H9 (cell line): ENCODE data around the gene P3H2. TPM values are rescaled to one million over a fixed set of nuclear protein-coding genes. Genes with fewer than 3 reads are reported as not detected.
"Not testable (repeated sequence)": the region's sequence is repeated elsewhere in the genome, so short reads cannot be mapped to it uniquely, and the experiment has no call there.

Source experiments
- DNase-seq: peaks from one replicate; pipeline ENCODE4 v3.0.0-alpha.2; 2017
- H2AFZ ChIP-seq: one replicate; pipeline ENCODE4 v1.6.1; 2013; ENCODE audit warnings: mild to moderate bottlenecking, low read length, control low read depth, moderate library complexity
- H2AK5ac ChIP-seq: 2 replicates; pipeline ENCODE4 v1.6.1; 2013; ENCODE audit warnings: low read length, control low read depth, mixed read lengths; ENCODE audit not compliant: insufficient read length
- H2BK120ac ChIP-seq: one replicate; pipeline ENCODE4 v1.6.1; 2013; ENCODE audit warnings: low read depth, mild to moderate bottlenecking, low read length, control low read depth, inconsistent platforms; ENCODE audit not compliant: poor library complexity, severe bottlenecking
- H2BK12ac ChIP-seq: 2 replicates; pipeline ENCODE4 v1.6.1; 2013; ENCODE audit warnings: low read length, control low read depth, mixed read lengths, low read depth; ENCODE audit not compliant: insufficient read length
- H2BK15ac ChIP-seq: 2 replicates; pipeline ENCODE4 v1.6.1; 2013; ENCODE audit warnings: low read depth, low read length, control low read depth
- H2BK20ac ChIP-seq: one replicate; pipeline ENCODE4 v1.6.1; 2013; ENCODE audit warnings: low read depth, mild to moderate bottlenecking, low read length, control low read depth, inconsistent platforms; ENCODE audit not compliant: poor library complexity, severe bottlenecking
- H2BK5ac ChIP-seq: 2 replicates; pipeline ENCODE4 v1.6.1; 2013; ENCODE audit warnings: low read length, control low read depth, mixed read lengths; ENCODE audit not compliant: insufficient read length
- H3K14ac ChIP-seq: 2 replicates; pipeline ENCODE4 v1.6.1; 2013; ENCODE audit warnings: low read length, control low read depth; ENCODE audit not compliant: insufficient read depth
- H3K18ac ChIP-seq: 2 replicates; pipeline ENCODE4 v1.6.1; 2013; ENCODE audit warnings: low read depth, mild to moderate bottlenecking, mixed read lengths, low read length, control low read depth; ENCODE audit not compliant: insufficient read length
- H3K23ac ChIP-seq: 2 replicates; pipeline ENCODE4 v1.6.1; 2013; ENCODE audit warnings: low read length, control low read depth, mixed read lengths, low read depth; ENCODE audit not compliant: insufficient read length
- H3K23me2 ChIP-seq: 2 replicates; pipeline ENCODE4 v1.6.1; 2013; ENCODE audit warnings: low read depth, mild to moderate bottlenecking, mixed read lengths, low read length, control low read depth; ENCODE audit not compliant: insufficient read length, poor library complexity, severe bottlenecking
- H3K27ac ChIP-seq: 2 replicates; pipeline ENCODE4 v1.5.1; 2013; ENCODE audit warnings: low read length, control low read depth, mixed read lengths, low read depth; ENCODE audit not compliant: insufficient read length
- H3K27me3 ChIP-seq: 2 replicates; pipeline ENCODE4 v1.6.1; 2013; ENCODE audit warnings: low read length, control low read depth, inconsistent platforms; ENCODE audit not compliant: insufficient read depth
- H3K4ac ChIP-seq: 2 replicates; pipeline ENCODE4 v1.6.1; 2013; ENCODE audit warnings: low read depth, mild to moderate bottlenecking, control low read depth, inconsistent platforms, low read length, moderate library complexity
- H3K4me1 ChIP-seq: 2 replicates; pipeline ENCODE4 v1.6.1; 2013; ENCODE audit warnings: low read length, control low read depth, inconsistent platforms; ENCODE audit not compliant: insufficient read depth
- H3K4me2 ChIP-seq: 2 replicates; pipeline ENCODE4 v1.6.1; 2013; ENCODE audit warnings: low read length, control low read depth, mixed read lengths; ENCODE audit not compliant: insufficient read length, insufficient read depth
- H3K56ac ChIP-seq: 2 replicates; pipeline ENCODE4 v1.6.1; 2013; ENCODE audit warnings: low read depth, mild to moderate bottlenecking, mixed read lengths, low read length, control low read depth; ENCODE audit not compliant: insufficient read length
- H3K79me1 ChIP-seq: 2 replicates; pipeline ENCODE4 v1.6.1; 2013; ENCODE audit warnings: low read depth, mild to moderate bottlenecking, moderate library complexity, low read length, control low read depth, inconsistent platforms; ENCODE audit not compliant: insufficient read depth, poor library complexity, severe bottlenecking
- H3K79me2 ChIP-seq: 2 replicates; pipeline ENCODE4 v1.6.1; 2013; ENCODE audit warnings: low read length, control low read depth, inconsistent platforms; ENCODE audit not compliant: insufficient read depth
- H3K9ac ChIP-seq: 2 replicates; pipeline ENCODE4 v1.6.1; 2013; ENCODE audit warnings: low read length, control low read depth, mixed read lengths; ENCODE audit not compliant: insufficient read length; ENCODE audit errors: extremely low read depth
- H3K9me3 ChIP-seq: one replicate; pipeline ENCODE4 v1.6.1; 2013; ENCODE audit warnings: low read depth, low read length, inconsistent platforms; ENCODE audit not compliant: control insufficient read depth
- H3T11ph ChIP-seq: one replicate; pipeline ENCODE4 v1.6.1; 2013; ENCODE audit warnings: mild to moderate bottlenecking, low read length, control low read depth, inconsistent platforms
- H4K20me1 ChIP-seq: one replicate; pipeline ENCODE4 v1.6.1; 2013; ENCODE audit not compliant: control insufficient read depth, insufficient read length, insufficient read depth
- H4K5ac ChIP-seq: 2 replicates; pipeline ENCODE4 v1.6.1; 2013; ENCODE audit warnings: low read depth, mild to moderate bottlenecking, mixed read lengths, low read length, control low read depth; ENCODE audit not compliant: insufficient read length
- H4K8ac ChIP-seq: replicated peaks from 2 replicates; pipeline ENCODE4 v1.6.1; 2013; ENCODE audit warnings: low read length, control low read depth, mixed read lengths, low read depth; ENCODE audit not compliant: insufficient read length
- H4K91ac ChIP-seq: 2 replicates; pipeline ENCODE4 v1.6.1; 2013; ENCODE audit warnings: low read depth, mild to moderate bottlenecking, moderate library complexity, mixed read lengths, low read length, control low read depth; ENCODE audit not compliant: insufficient read length
- H3K27ac Mint-ChIP-seq, 3 experiments: 2 replicates in 2 of 3; 3 replicates in 1 of 3; pipeline ENCODE4 v1.8.0; 2020 to 2021; ENCODE audit warnings: mixed read lengths in 3 of 3, mild to moderate bottlenecking in 1 of 3, moderate library complexity in 1 of 3
- H3K27me3 Mint-ChIP-seq: 2 replicates; pipeline ENCODE4 v1.8.0; 2021; ENCODE audit warnings: low read depth, mild to moderate bottlenecking, moderate library complexity, mixed read lengths
- H3K36me3 Mint-ChIP-seq, 3 experiments: 2 replicates in 2 of 3; 3 replicates in 1 of 3; pipeline ENCODE4 v1.8.0; 2020 to 2021; ENCODE audit warnings: low read depth in 3 of 3, mixed read lengths in 3 of 3; ENCODE audit not compliant: insufficient read depth in 1 of 3
- H3K4me1 Mint-ChIP-seq, 2 experiments: 2 replicates each; pipeline ENCODE4 v1.8.0; 2020; ENCODE audit warnings: mixed read lengths in 2 of 2
- H3K4me3 Mint-ChIP-seq, 2 experiments: 2 replicates in 1 of 2; 3 replicates in 1 of 2; pipeline ENCODE4 v1.8.0; 2020 to 2021; ENCODE audit warnings: mild to moderate bottlenecking in 2 of 2, mixed read lengths in 2 of 2, moderate library complexity in 1 of 2
- H3K9me3 Mint-ChIP-seq, 2 experiments: 2 replicates in 1 of 2; 3 replicates in 1 of 2; pipeline ENCODE4 v1.8.0; 2020; ENCODE audit warnings: mild to moderate bottlenecking in 2 of 2, mixed read lengths in 2 of 2, moderate library complexity in 1 of 2
- CTCF ChIP-seq: fragments of 200-600 bp; sonication (generic); conservative IDR thresholded peaks from 3 replicates; pipeline ENCODE4 v1.8.0; 2021; ENCODE audit warnings: antibody characterized with exemption, mild to moderate bottlenecking
- WGBS: extraction: QIAGEN DNeasy Blood & Tissue Kit; methylation state at CpG from one replicate; pipeline ENCODE4 v1.1.7; 2013; ENCODE audit warnings: missing lambda C conversion rate, low lambda C conversion rate, mixed read lengths; ENCODE audit not compliant: insufficient read length; ENCODE audit errors: extremely low coverage; 5-methylcytosine and 5-hydroxymethylcytosine counted together
- total RNA-seq: library from RNA; stranded (reverse); gene quantifications from 2 replicates; pipeline ENCODE4 v1.2.1, GENCODE V29; 2021

Gene P3H2
- total RNA-seq, 1 experiment from 2014 or later: 41.5 TPM

GRCh38 chr3:190165253-190165652 lies 44.6 kb upstream of the P3H2 start:
- no peak for TF ChIP-seq CTCF
- H3K36me3 Mint-ChIP-seq: peaks cover 0 to 10% (median 5%) of the 10 kb centered on the region in 3 experiments; a peak in 5 of 7 replicates
- H3K18ac ChIP-seq: no peak overlapping the region
- H2BK20ac ChIP-seq: no peak overlapping the region
- H3K4me2 ChIP-seq: no peak overlapping the region
- H4K91ac ChIP-seq: no peak overlapping the region
- H2BK15ac ChIP-seq: no peak overlapping the region
- H3T11ph ChIP-seq: no peak overlapping the region
- no peaks in the 10 kb centered on the region for H4K20me1 ChIP-seq
- H3K4me3 Mint-ChIP-seq: no peak overlapping the region
- H3K79me1 ChIP-seq: no peaks in the 10 kb centered on the region
- peaks cover 10% of the 10 kb centered on the region in 2 experiments for H3K9me3 Mint-ChIP-seq
- no peak overlapping the region for H2BK12ac ChIP-seq
- no peak overlapping the region for H2BK120ac ChIP-seq
- H2AK5ac ChIP-seq: no peak overlapping the region
- H4K5ac ChIP-seq: no peak overlapping the region
- 0 out of 7 replicates have a peak overlapping the region, but pooled peaks of 1 of the 3 experiments have one; percentile 37 for H3K27ac Mint-ChIP-seq
- peaks cover 34 to 41% of the 10 kb centered on the region in 2 experiments for H3K4me1 Mint-ChIP-seq
- H2BK5ac ChIP-seq: no peak overlapping the region
- no peaks in the 10 kb centered on the region for H3K27me3 Mint-ChIP-seq
- H3K9me3 ChIP-seq: no peaks in the 10 kb centered on the region
- no peaks in the 10 kb centered on the region; the same call in 1 of the 2 replicates for H3K4me1 ChIP-seq
- no peak overlapping the region for H2AFZ ChIP-seq
- no peak overlapping the region for H4K8ac ChIP-seq
- H3K14ac ChIP-seq: no peak overlapping the region
- no peak overlapping the region for H3K9ac ChIP-seq
- no peaks in the 10 kb centered on the region for H3K23me2 ChIP-seq
- H3K79me2 ChIP-seq: no peaks in the 10 kb centered on the region
- no peak overlapping the region for H3K27ac ChIP-seq
- no peak overlapping the region for H3K56ac ChIP-seq
- no peak overlapping the region for H3K4ac ChIP-seq
- no peak for DNase-seq
- H3K23ac ChIP-seq: no peak overlapping the region
- no peaks in the 10 kb centered on the region for H3K27me3 ChIP-seq

- H3K56ac ChIP-seq, H4K5ac ChIP-seq, H4K91ac ChIP-seq, H4K8ac ChIP-seq, H3K4ac ChIP-seq, DNase-seq, H3K23ac ChIP-seq, H3K27me3 ChIP-seq, H3K36me3 Mint-ChIP-seq, H3K18ac ChIP-seq, H3K9ac ChIP-seq, H3K27me3 Mint-ChIP-seq, H3K4me2 ChIP-seq, H2BK15ac ChIP-seq, H2AFZ ChIP-seq, H2AK5ac ChIP-seq, H3K79me1 ChIP-seq, H2BK20ac ChIP-seq, H3T11ph ChIP-seq, H2BK120ac ChIP-seq, H3K4me1 ChIP-seq, H2BK5ac ChIP-seq, H4K20me1 ChIP-seq, H3K27ac ChIP-seq, H3K79me2 ChIP-seq, H2BK12ac ChIP-seq, H3K23me2 ChIP-seq, H3K9me3 ChIP-seq, H3K14ac ChIP-seq: not testable (repeated sequence)
- peak overlapping the region; percentile 35 to 61; a peak in 3 of 5 replicates for H3K4me3 Mint-ChIP-seq
- H3K9me3 Mint-ChIP-seq: peaks cover 10% of the 10 kb centered on the region in 2 experiments
- H3K4me1 Mint-ChIP-seq: peaks cover 18 to 30% of the 10 kb centered on the region in 2 experiments
- H3K27ac Mint-ChIP-seq: peak overlapping the region in 2 of 3 experiments; percentile 88 to 98; a peak in 4 of 7 replicates
- WGBS: no CpG with 5 or more reads among the region's 9 CpGs
Observed at GRCh38 chr3:190162013-190162412, 41.3 kb upstream of the P3H2 start.
